ENCODE results near the gene RBPJ.

RBPJ gene

GRCh38 chr4:26410385-26411293, 89.8 kb downstream of the RBPJ start:
- Histone ChIP-seq H3K27ac (ENCODE audit: low read depth, low read length) (no peak overlapping the region), H3K9me3 (ENCODE audit: low read length) (peaks cover 6% of the 10 kb centered on the region), H3K36me3 (ENCODE audit: insufficient read depth, low read length) (peaks cover 8% of the 10 kb centered on the region), H3K4me1 (ENCODE audit: insufficient read depth, low read length) (peaks cover 49% of the 10 kb centered on the region), H3K9ac (ENCODE audit: low read length) (no peak overlapping the region), H3K4me3 (ENCODE audit: low read depth in 1 of 2, low read length in 2 of 2) (no peak overlapping the region), H3K27me3 (ENCODE audit: control insufficient read depth in 1 of 2, insufficient read depth in 2 of 2, low read length in 2 of 2) (no peaks in the 10 kb centered on the region)

- Histone ChIP-seq H3K9ac (ENCODE audit: low read length) (no peak overlapping the region), H3K4me1 (ENCODE audit: insufficient read depth, low read length) (peaks cover 58% of the 10 kb centered on the region), H3K36me3 (ENCODE audit: insufficient read depth, low read length) (no peaks in the 10 kb centered on the region), H3K27me3 (ENCODE audit: control insufficient read depth in 1 of 2, insufficient read depth in 2 of 2, low read length in 2 of 2) (no peaks in the 10 kb centered on the region), H3K9me3 (ENCODE audit: low read length) (no peaks in the 10 kb centered on the region), H3K27ac (ENCODE audit: low read depth, low read length) (peak overlapping the region; percentile 54), H3K4me3 (ENCODE audit: low read depth in 1 of 2, low read length in 2 of 2) (no peak overlapping the region)
These were observed 91.9 kb downstream of the RBPJ start for GRCh38 chr4:26412381-26413372.

GRCh38 chr4:26413582-26413981, 92.8 kb downstream of the RBPJ start:
- Histone ChIP-seq H3K4me3 (ENCODE audit: low read depth in 1 of 2, low read length in 2 of 2) (no peak overlapping the region), H3K27me3 (ENCODE audit: control insufficient read depth in 1 of 2, insufficient read depth in 2 of 2, low read length in 2 of 2) (no peaks in the 10 kb centered on the region), H3K9ac (ENCODE audit: low read length) (no peak overlapping the region), H3K4me1 (ENCODE audit: insufficient read depth, low read length) (peaks cover 59% of the 10 kb centered on the region), H3K27ac (ENCODE audit: low read depth, low read length) (no peak overlapping the region), H3K9me3 (ENCODE audit: low read length) (no peaks in the 10 kb centered on the region), H3K36me3 (ENCODE audit: insufficient read depth, low read length) (no peaks in the 10 kb centered on the region)

GRCh38 chr4:26418107-26418506, 97.3 kb downstream of the RBPJ start:
- Histone ChIP-seq H3K9me3 (ENCODE audit: low read length) (no peaks in the 10 kb centered on the region), H3K4me3 (ENCODE audit: low read depth in 1 of 2, low read length in 2 of 2) (no peak overlapping the region), H3K36me3 (ENCODE audit: insufficient read depth, low read length) (peaks cover 2% of the 10 kb centered on the region), H3K27me3 (ENCODE audit: control insufficient read depth in 1 of 2, insufficient read depth in 2 of 2, low read length in 2 of 2) (no peaks in the 10 kb centered on the region), H3K9ac (ENCODE audit: low read length) (no peak overlapping the region), H3K4me1 (ENCODE audit: insufficient read depth, low read length) (peaks cover 56% of the 10 kb centered on the region), H3K27ac (ENCODE audit: low read depth, low read length) (no peak overlapping the region)

GRCh38 chr4:26418850-26419249, 98.0 kb downstream of the RBPJ start:
- H3K9ac ChIP-seq (ENCODE audit: low read length), result no peak overlapping the region
- H3K36me3 ChIP-seq (ENCODE audit: insufficient read depth, low read length), result peaks cover 5% of the 10 kb centered on the region
- no peaks in the 10 kb centered on the region for H3K9me3 ChIP-seq (ENCODE audit: low read length)
- H3K4me1 ChIP-seq (ENCODE audit: insufficient read depth, low read length), result peaks cover 48% of the 10 kb centered on the region
- no peak overlapping the region for H3K4me3 ChIP-seq (ENCODE audit: low read depth in 1 of 2, low read length in 2 of 2)
- H3K27ac ChIP-seq (ENCODE audit: low read depth, low read length), result no peak overlapping the region
- no peaks in the 10 kb centered on the region for H3K27me3 ChIP-seq (ENCODE audit: control insufficient read depth in 1 of 2, insufficient read depth in 2 of 2, low read length in 2 of 2)

- H3K27ac ChIP-seq (ENCODE audit: low read depth, low read length), result no peak overlapping the region
- H3K27me3 ChIP-seq (ENCODE audit: control insufficient read depth in 1 of 2, insufficient read depth in 2 of 2, low read length in 2 of 2), result no peaks in the 10 kb centered on the region
- no peak overlapping the region for H3K9ac ChIP-seq (ENCODE audit: low read length)
- H3K9me3 ChIP-seq (ENCODE audit: low read length), result no peaks in the 10 kb centered on the region
- peaks cover 15% of the 10 kb centered on the region for H3K36me3 ChIP-seq (ENCODE audit: insufficient read depth, low read length)
- H3K4me1 ChIP-seq (ENCODE audit: insufficient read depth, low read length), result peaks cover 33% of the 10 kb centered on the region
- no peak overlapping the region for H3K4me3 ChIP-seq (ENCODE audit: low read depth in 1 of 2, low read length in 2 of 2)
These were observed 99.6 kb downstream of the RBPJ start for GRCh38 chr4:26420438-26420837.

- H3K9ac ChIP-seq (ENCODE audit: low read length), result no peak overlapping the region
- no peaks in the 10 kb centered on the region for H3K9me3 ChIP-seq (ENCODE audit: low read length)
- H3K27ac ChIP-seq (ENCODE audit: low read depth, low read length), result no peak overlapping the region
- H3K27me3 ChIP-seq (ENCODE audit: control insufficient read depth in 1 of 2, insufficient read depth in 2 of 2, low read length in 2 of 2), result no peaks in the 10 kb centered on the region
- H3K4me3 ChIP-seq (ENCODE audit: low read depth in 1 of 2, low read length in 2 of 2), result no peak overlapping the region
- H3K36me3 ChIP-seq (ENCODE audit: insufficient read depth, low read length), result peaks cover 20% of the 10 kb centered on the region
- peaks cover 28% of the 10 kb centered on the region for H3K4me1 ChIP-seq (ENCODE audit: insufficient read depth, low read length)
These were observed 100.1 kb downstream of the RBPJ start for GRCh38 chr4:26420913-26421312.

- Histone ChIP-seq H3K36me3 (ENCODE audit: insufficient read depth, low read length) (peaks cover 41% of the 10 kb centered on the region), H3K27me3 (ENCODE audit: control insufficient read depth in 1 of 2, insufficient read depth in 2 of 2, low read length in 2 of 2) (no peaks in the 10 kb centered on the region), H3K27ac (ENCODE audit: low read depth, low read length) (no peak overlapping the region), H3K9ac (ENCODE audit: low read length) (no peak overlapping the region), H3K9me3 (ENCODE audit: low read length) (no peaks in the 10 kb centered on the region), H3K4me3 (ENCODE audit: low read depth in 1 of 2, low read length in 2 of 2) (no peak overlapping the region), H3K4me1 (ENCODE audit: insufficient read depth, low read length) (peaks cover 17% of the 10 kb centered on the region)
These were observed 103.3 kb downstream of the RBPJ start for GRCh38 chr4:26424153-26424552.

- no peak overlapping the region for H3K4me3 ChIP-seq (ENCODE audit: low read depth in 1 of 2, low read length in 2 of 2)
- H3K27ac ChIP-seq (ENCODE audit: low read depth, low read length), result no peak overlapping the region
- peaks cover 44% of the 10 kb centered on the region for H3K36me3 ChIP-seq (ENCODE audit: insufficient read depth, low read length)
- no peaks in the 10 kb centered on the region for H3K9me3 ChIP-seq (ENCODE audit: low read length)
- no peaks in the 10 kb centered on the region for H3K27me3 ChIP-seq (ENCODE audit: control insufficient read depth in 1 of 2, insufficient read depth in 2 of 2, low read length in 2 of 2)
- no peak overlapping the region for H3K9ac ChIP-seq (ENCODE audit: low read length)
- peaks cover 17% of the 10 kb centered on the region for H3K4me1 ChIP-seq (ENCODE audit: insufficient read depth, low read length)
These were observed 104.0 kb downstream of the RBPJ start for GRCh38 chr4:26424838-26425237.

- Histone ChIP-seq H3K9ac (ENCODE audit: low read length) (no peak overlapping the region), H3K4me3 (ENCODE audit: low read depth in 1 of 2, low read length in 2 of 2) (no peak overlapping the region), H3K27ac (ENCODE audit: low read depth, low read length) (no peak overlapping the region), H3K36me3 (ENCODE audit: insufficient read depth, low read length) (peaks cover 51% of the 10 kb centered on the region), H3K4me1 (ENCODE audit: insufficient read depth, low read length) (peaks cover 10% of the 10 kb centered on the region), H3K9me3 (ENCODE audit: low read length) (no peaks in the 10 kb centered on the region), H3K27me3 (ENCODE audit: control insufficient read depth in 1 of 2, insufficient read depth in 2 of 2, low read length in 2 of 2) (no peaks in the 10 kb centered on the region)
These were observed 105.1 kb downstream of the RBPJ start for GRCh38 chr4:26425953-26426352.

- Histone ChIP-seq H3K36me3 (ENCODE audit: insufficient read depth, low read length) (peaks cover 51% of the 10 kb centered on the region), H3K4me3 (ENCODE audit: low read depth in 1 of 2, low read length in 2 of 2) (no peak overlapping the region), H3K27ac (ENCODE audit: low read depth, low read length) (no peak overlapping the region), H3K9ac (ENCODE audit: low read length) (no peak overlapping the region), H3K27me3 (ENCODE audit: control insufficient read depth in 1 of 2, insufficient read depth in 2 of 2, low read length in 2 of 2) (no peaks in the 10 kb centered on the region), H3K4me1 (ENCODE audit: insufficient read depth, low read length) (peaks cover 3% of the 10 kb centered on the region), H3K9me3 (ENCODE audit: low read length) (no peaks in the 10 kb centered on the region)
These were observed 106.1 kb downstream of the RBPJ start for GRCh38 chr4:26426892-26427291.
